Measurements from ENCODE around the gene KCNT1.

Gene KCNT1

DNA sequence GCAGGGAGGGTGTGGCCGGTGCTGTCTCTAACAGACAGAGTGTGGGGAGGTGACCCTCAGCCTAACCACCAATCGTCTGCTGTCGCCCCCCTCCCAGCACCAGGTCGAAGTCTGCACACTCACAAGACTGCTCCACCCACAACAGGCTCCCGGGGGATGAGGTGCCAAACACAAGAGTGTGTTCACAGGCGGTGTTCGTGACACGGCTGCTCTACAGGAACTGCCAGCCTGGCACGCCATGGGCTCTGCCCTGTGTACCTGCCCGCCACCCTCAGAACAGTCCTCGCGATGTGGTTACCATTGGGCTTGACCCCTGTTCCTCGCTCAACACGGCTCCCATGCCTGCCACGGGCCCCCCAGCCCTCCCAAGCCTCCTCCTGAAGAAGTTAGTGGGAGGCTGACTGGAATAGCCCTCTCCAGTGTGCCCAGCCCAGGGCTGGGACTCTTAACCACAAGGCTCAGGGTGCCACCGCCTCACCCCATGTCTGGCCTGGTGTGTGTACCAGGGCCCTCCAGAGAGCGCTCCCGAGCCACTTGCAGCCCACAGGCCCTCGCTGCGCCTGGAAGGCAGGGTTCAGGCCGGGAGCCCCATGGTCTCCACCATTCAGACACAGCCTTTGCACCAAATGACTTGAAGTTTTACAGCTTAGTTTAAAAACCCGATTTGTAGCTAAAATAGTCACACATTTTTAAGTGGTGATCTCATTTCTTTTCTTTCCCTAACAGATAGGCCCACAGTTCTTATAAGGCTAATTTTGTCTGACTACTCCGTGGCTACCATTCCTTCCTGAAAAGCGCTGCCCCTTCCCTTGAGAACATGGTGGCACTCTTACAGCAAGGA lies 102.8 kb downstream of the KCNT1 start:
- no peak for DNase-seq

DNA sequence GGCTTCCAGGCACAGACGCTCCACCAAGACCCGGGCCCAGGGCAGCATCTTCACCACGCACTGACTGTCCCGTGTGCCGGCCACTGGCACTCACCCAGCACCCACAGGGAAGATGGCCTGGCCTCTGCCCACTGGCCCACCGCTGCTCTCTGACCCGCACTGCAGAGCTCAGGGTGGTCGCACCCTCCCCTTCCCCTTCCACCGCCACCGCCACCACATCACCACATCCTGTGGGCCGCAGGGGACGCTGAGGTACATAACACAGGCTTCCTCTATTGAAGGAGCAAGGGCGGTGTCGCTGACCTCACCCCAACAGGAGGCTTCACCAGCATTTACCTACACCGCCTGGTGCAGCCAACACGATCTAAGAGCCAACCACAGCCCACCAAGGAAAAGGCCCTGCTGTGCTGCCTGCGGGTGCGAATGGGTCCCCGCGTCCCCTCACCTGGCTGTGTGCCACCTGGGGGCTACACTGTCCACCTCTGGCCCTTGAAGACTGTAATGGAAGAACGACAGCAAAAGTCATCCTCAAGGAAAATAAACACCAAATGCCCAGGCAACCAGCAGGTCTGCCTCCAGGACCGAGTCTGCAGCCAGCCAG lies 103.5 kb downstream of the KCNT1 start:
- DNase-seq: no peak

DNA sequence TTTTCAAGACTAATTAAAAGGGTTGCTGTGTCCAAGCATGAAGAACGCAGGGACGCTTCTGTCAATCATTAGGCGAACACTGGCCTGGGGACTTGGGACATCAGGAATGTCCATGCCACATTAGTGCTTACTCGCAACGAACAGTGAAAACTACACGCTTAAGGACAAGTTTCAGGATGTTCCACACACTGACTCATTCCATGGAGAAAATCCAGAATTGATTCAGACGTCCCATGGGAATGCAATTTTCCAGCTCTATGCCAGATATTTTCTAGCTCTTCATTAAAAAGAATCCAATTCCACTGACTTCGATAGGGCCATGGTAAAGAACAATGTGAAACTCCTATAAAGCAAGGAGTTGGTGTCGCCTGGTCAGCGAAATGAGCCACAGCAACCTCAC lies 107.2 kb downstream of the KCNT1 start:
- DNase-seq: no peak

DNA sequence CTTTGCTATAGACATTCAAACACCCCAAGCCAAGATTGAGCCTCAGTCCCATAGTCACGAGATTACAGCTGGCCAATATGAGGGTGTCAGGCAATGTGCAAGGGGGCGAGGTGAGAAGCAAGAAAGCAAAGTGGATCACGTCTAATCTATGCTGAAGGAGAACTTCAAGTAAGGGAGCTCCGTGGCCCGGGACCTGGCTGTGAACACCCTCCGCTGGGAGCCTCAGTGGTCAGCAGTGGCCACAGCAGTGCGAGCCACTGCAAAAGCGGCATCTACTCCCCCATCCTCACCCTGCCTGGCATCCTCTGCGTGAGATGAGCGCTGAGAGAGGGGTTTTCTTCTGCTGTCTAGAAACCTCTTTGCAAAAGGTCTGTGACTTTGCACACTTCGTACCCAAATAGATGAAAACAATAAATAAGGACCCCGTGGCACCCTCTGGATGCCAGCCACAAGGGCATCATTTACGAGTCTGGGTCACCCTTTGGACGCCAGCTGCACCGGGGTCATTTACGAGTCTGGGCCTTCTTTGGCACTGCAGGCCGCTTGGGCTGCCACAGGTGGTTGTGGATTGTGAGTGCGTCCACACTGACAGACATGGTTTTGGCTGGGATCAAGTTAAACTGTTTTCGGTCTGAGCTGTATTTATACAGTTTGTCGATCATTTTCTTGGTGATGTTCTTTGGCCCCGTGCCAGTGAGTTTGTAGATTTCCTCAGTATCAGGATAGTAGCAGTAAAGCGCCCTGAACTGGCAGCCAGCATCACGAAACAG lies 109.0 kb downstream of the KCNT1 start:
- no peak for DNase-seq

DNA sequence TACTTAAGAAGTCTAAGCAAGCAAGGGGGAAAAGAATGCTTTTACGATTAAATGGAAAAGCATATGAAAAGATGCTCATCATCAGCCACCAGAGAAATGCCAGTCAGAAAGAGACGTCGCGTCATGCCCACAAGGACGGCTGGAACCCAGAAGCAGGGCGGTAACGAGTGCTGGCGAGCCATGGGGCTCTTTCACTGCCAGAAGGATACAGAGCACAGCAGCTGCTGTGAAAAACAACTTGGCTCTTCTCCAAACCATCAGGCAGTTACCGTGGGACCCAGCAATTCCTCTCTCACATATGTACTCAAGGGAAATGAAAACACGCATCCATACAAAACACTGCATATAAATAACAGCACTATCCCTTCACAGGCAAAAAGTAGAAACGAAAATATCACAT lies 109.8 kb downstream of the KCNT1 start:
- DNase-seq: no peak

DNA sequence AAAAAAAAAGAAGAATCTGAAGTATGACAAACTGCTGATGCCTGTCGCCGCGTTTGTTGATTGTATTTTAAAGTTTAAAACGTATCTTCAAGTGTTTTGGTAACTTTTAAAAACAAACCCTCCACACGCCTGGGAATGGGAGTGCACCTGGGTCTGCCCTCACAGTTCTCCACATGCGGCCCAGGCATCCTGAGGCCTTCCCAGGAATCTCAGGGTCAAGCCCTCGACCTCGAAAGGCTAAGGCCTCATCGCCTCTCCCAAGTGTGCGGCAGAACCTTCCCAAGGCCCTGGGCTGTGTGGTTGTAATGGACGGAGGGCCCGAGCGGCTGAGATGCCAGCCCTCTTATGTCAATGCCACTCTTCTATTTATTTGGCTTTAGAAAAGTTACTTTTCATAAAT lies 111.0 kb downstream of the KCNT1 start:
- DNase-seq: no peak

DNA sequence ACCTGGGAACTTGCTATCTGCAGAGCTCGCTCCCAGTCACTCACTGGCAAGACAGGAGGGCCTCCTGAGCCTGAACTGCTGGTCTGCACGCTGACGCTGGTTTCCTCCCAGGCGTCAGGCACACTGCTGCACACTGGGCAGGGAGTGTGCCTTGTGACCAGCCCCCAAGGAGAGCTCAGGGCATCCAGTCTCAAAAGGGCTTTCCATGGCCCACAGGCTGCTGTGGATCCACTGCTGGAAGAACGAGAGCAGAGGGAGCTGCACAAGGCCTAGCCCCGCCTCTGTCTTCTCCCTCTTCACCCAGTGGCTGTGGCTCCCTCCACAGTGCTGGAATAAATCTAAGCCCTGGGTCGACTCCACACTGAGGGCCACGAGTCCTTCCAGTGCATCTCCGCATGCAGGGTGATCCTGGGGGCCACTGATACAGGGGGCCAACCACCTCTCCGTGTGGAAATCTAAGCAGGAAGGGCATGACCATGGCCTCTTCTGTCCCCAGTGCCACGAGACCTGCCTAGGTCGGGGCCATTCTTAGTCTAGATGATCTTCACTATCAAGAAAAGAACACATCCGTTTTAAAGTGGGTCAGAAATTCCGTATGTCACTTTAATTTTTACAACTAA lies 111.8 kb downstream of the KCNT1 start:
- DNase-seq: no peak

DNA sequence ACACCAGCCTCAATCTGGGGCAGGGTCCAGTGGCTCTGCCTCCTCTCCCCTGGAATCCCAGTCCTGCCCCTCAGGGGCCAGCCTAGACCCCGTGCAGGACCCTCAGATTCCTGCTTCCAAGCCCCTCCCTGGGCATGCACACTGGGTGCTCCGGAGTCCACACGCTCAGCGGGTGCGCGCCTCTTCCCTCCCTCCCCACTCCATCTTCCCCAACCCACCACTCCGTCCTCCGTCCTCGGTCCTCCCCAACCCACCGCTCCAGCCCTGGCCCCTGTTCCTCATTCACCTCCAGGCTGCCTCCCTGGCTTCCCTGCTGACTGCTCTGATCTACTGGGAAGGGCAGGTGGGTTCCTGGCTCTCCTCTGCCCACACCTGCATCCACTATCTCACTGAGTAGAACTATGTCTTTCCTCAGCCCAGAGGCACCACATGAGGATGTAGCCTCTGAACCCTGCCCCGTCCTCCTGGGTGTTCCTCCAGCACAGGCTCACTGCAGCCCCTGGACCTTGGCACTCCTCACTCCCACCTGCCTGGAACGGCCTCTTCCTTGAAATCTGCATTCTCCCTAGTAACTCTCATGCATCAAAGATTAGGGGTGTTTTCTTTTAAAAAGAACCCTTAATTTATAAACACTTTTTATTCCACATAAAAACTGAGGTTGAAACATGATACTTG lies 112.6 kb downstream of the KCNT1 start:
- no peak for DNase-seq

DNA sequence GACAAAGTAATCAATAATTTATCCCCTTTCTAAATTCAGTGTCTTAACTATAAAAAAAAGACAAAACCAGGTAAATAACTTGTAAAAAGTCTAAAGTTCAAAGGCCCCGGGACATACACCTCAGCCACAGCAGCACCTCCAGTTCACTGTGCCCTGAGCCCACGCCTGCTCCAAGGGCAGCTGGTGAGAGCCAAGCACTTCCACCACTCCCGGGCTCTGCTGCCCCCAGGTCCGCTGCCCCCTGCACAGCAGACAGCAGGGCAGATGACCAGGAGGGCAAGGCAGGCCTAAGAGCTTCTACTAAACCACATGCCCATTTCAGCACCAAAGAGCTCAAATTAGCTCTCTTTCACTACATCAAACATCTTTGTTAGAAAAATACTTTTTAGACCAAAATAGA lies 113.4 kb downstream of the KCNT1 start:
- no peak for DNase-seq

DNA sequence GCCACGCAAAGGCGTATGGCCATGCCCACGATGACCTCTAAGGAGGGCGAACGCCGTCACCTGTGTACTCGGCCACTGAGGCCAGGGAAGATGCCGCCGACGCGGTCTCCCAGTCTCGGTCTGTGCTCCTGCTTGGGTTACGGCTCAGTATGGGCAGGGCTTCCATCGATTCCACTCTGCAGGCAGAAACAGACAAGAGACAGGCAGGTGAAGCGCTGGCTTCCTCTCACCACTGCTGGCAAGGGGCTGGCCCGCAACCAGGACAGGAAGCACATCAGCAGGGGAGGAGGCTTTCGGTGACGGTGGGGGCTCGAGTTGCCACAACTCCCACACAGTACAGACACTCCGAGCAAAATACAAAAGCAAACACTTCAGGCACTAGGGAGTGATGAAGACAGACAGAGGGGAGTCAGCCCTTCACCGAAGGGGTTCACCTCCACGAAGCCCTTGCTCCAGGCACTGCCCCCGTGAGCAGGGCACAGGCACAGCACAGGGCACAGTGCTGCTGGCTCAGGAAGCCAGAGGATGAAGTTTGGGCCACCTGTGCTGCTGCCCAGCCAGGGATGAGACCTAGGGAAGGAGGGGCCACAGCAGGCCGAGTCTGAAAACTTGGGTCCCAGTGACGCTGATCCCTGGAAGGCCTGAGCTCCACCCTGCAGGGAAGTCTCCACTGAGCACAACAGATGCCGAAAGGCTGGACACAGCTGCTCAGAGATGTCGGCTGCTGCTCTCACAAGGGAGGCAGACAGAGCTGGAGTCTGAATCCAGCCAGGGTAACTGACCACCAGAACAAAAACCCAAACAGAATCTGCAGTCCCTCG lies 114.1 kb downstream of the KCNT1 start:
- DNase-seq: no peak

DNA sequence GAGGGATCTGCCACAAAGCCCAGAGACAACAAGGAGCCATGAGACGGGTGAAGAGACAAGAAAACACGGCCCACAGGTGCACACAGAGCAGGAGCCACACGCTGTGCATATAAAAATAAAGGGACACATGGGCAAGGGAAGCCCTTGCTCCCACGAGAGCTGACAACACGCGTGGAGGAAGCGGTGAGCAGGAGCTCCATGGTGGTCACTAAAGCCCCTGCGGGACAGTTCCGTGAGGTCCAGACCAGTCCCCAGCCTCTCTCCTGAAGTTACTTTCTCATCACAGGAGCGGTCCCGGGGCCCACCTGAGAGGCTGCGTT lies 114.6 kb downstream of the KCNT1 start:
- DNase-seq: no peak

DNA sequence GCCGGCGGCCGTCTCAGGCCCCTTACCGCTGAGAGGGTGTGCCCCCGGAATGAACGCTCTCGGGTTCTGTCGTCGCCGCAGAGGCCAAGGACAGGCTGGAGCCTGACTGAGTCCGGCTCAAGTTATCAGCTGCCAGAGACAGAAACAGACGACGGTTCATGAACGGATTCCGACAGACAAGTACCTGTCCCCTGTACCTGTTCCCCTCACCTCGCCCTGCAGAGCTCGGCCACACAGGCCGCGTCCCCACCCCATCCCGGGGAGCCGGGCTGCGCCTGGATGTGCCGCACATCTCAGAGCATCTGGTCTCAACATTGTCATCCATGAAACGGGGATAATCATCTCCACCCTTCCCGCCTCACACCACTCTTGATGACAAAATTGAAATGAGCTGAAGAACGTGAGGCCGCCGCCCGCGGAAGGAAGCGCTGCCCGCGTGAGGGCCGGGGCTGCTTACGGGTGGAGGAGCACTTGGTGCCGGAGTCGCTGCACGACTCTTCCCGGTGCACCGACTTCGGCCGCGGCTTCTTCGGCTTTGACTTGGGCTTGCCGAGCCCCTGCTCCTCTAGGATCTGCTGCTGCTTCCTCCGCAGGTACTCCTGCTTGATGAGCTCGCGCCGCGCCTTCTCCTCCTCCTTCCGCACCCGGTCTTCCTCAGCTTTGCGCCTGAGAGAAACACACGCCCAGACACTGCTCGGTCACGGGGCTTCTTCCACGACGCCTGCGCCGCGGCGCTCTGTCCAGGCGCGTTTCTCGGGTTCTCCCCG lies 116.1 kb downstream of the KCNT1 start:
- DNase-seq: no peak

DNA sequence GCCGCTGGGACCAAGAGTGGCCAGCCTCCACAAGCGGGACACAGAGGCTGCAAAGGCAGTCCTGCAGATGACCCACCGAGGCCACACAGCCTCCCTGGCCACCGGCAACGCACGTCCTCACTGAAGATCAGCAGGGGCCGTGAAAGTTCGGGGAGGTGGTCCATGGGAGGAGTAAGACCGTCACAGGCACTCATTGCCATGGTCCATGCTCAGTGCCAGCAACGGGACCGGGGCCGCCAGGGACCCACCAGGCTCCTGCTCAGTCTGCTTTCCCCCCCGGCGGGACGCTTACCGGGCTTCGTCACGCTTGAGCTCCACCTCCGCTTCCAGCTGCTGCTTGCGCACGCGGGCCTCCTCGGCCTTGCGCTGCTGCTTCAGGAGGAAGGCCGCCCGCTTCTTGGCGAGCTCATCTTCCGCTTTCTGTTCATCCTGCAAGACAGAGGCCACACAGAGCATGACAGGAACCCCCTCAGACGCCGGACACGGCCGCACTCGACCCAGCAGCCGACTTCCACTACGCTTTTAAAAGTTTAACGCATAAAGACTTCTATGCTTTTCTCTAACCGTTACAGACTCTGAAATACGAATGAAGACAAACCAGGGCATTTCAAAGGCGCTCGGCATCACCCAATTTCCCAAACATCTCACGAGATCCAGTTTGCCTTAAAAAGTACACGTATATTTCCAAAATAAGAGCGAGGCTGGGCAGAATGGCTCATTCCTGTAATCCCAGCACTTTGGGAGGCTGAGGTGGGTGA lies 116.9 kb downstream of the KCNT1 start:
- no peak for DNase-seq

DNA sequence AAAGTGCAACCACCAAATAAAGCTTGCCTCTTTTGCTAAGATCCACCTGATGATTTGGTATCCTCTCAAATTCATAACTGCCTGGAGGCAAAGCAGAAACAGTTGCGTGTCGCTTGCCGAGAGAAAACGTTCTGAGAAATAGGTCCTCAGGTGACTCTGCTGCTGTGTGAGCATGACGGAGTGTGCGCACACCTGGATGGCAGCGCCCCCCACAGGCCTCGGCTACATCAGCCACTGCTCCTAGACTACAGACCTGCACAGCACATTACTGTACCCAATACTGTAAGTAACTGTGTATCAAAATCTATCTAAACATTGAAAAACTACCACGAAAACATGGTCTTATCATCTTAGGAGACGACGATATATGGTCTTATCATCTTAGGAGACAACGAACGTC lies 117.9 kb downstream of the KCNT1 start:
- no peak for DNase-seq

DNA sequence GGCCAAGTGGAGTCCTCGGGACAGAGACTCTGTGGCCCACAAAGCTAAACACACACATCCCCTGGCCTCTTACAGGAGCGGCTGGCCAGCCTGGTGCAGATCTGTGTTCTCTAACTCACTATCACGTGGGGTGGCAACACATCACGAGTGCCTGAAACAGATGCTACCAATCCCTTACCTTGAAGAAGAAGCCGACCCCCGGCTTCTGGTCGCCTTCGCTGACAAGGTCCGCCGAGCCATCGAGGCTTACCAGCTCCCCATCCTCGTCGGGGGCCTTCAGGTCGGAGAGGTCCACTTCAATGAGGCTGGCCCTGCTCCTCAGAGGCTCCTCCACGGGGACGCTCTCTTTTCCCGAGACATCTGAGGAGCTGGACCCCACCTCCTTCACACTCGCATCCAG lies 118.7 kb downstream of the KCNT1 start:
- no peak for DNase-seq

DNA sequence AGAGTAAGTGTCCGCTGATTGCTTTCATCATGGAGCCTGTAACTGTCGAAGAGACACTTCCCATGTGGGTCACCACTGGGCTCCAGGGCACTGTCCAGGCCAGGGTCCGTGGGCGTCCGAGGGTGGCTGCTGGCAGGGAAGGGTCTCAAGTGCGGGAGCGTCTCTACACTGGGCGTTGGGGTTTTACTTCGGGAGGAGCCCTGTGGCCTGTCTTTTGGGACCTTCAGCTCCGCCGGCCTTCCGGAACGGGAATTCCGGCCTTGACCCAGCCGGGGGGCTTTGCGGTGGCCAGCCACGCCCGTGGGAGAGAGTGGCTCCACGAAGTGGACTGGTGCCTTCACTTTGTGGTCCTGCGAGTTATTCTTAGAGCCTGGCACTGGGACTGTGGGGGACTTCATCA lies 119.1 kb downstream of the KCNT1 start:
- DNase-seq: no peak

DNA sequence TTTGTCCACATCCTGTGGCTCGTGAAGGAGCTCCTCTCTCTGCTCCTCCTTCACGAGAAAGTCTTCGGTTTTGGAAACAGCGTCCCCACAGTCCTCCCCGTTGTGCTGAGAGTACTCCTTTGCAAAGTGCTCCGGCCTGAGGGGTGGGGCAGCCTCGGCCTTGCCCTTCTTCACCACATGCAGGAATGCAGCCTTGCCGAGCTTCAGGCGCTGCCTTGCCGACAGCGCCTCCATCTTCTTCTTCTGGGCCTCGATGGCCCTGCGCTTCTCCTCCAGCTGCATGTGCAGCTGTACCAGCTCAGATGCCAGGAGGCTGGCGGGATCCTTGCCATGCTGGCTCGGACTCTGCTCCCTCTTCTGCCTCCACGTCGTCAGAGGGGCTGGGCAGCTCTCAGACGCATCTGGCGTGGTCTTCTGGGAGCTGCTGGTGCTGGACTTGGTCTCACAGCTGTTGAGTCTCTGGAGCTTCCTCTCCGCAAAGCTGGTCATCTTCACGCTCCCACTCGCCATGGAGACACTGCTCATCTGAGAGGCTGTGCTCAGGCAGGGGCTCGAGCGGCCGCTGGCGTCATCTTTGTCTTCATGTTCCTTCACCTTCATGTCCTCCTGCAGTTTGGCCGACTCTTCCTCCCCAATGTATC lies 119.9 kb downstream of the KCNT1 start:
- no peak for DNase-seq

DNA sequence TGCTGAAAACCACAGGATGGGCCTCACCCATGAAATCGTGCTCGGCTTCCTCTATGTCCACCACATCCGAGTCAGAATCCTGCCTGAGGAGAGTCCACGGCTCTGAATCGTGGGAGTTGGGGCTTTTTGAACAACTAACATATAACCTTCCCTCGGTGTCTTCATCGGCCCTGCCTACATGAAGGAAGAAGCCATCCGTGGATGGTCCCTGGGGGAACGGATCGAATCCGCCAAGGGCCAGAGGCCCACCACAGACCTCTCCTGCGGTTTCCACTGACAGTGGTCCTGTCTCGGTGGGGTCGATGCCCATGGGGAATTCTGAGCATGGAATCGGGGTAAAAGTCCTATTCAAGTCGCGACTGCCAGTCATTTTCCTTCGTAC lies 120.4 kb downstream of the KCNT1 start:
- DNase-seq: no peak

DNA sequence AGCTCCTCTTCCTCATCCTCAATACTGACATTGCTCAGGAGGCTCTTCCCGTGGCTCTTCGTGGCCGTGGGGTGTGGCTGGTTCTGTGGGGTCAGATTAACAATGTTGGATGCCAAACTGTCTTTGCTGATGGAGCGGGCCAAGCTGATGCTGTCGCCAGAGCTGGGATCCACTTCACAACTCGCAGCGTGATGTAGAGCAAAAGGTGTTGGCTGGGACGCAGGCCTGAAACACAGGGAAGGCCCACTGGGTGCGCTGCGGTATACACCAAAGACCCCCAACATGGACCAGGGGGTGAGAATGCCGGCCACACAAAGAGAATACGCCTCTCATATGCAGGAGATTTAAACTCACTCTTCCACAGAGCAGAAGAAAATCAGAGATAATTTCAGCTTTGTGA lies 121.1 kb downstream of the KCNT1 start:
- DNase-seq: no peak
